ENCODE data around the gene CPLANE2.

CPLANE2 gene

GRCh38 chr1:16187748-16188401 is 49.1 kb downstream of the CPLANE2 start:
- DNase-seq: peak; percentile 78

DNA sequence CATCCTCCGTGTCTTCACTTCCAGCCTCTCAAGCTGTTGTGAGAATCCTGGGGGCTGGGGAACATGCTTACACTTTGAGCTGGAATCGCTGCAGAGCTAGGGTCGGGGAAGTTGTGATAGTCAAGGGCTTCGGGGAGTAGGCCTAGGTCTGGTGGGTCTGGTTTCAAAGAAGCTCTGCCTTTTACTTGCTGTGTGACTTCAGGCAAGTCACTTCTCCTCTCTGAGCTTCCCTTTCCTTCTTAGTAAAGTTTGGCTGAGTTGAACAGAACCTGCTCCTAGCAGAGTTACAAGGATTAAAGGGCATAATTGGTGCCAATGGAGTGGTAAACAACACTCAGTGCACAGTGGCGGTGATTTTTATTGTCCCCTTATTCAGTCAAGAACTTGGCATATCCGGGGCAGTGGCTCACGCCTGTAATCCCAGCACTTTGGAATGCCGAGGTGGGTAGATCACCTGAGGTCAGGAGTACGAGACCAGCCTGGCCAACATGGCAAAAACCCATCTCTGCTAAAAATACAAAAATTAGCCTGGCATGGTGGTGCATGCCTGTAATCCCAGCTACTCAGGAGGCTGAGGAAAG is 50.2 kb downstream of the CPLANE2 start:
- DNase-seq: no peak

DNA sequence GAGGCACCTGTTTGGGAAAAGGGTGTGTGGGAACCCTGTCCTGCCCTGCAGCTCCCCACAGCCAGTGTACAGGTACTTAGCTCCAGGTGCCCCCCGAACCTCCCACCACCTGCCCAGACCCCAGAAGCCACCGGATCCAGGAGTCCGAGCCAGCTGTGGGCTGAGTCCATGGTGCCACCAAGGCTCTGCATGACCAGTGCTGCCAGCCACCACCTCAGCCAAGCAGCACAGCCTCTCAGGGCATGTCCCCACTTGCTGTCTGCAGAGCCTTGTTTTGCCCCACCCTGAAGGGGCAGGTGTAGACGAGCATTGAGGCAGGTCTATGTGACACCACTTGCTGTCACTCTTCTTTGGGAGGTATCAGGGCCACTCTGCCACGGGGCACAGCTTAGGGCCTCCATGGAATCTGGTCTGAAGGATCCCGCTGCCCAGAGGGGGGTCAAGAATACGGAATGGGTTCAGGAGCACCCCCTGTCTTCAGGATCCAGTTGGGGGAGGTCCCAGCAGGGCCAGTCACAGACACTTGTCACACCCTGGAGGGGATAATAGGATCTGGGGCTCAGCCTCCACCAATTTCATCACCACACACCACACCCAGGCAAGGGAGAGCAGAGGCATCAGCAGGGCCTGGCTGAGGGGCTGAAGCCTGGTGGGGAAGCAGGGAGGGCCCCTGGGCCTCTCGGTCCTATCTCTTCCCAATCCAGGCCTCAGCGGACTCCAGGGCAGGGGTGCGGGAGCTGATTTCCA is 52.3 kb downstream of the CPLANE2 start:
- no peak for DNase-seq

DNA sequence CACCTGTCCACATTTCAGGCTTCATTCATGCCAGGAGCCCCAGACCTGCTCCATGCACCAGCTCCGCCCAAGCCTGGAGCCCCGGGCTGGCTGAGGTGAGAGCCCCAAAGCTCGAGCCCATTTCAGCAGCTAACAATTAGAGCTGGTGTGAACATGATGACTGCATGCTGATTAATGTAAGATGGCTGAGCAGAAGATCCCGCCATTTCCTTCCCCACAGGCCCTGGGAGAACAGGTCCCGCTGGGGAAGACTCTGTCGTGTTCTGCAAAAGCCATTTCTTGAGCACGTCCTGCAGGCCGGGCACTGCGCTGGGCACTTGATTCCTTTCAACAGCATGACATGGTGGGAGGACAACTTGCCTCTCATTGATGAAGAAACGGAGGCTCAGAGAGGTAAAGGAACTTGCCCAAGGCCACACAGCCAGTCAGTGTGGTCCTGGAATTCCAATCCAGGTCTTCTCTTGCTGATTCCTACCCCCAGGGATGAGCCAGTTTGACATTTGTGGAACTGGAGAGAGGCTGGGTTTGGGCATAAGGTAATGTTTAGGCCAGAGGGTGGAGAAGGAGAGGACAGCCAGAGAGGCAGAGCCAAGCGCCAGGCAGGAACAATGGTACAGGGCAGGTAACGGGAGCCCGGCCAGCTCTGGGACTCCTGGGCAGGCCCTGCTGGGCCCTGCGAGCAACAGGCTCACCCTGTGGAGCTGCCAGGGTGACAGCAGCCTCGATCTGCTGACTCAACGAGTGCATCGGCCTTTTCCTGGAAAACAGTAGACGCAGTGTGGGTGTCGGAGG is 53.0 kb downstream of the CPLANE2 start:
- DNase-seq: no peak

DNA sequence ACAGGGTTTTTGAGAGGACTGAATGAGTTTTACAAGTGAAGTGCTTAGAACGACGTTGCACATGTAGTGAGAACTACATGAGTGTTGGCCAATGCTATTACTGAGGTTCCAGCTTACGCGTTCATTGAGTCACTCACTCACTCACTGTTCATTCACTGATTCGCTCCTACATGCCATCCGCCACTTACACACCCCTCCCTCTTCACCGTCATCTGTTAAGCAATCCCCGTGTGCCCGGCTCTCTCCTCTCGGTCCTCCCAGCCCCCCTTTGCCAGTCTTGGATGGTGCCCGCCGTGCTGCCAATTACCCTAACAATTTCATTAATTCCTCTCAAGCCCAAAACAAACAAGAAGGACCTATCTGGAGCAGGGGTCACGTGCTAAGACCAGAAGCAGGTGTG is 53.8 kb downstream of the CPLANE2 start:
- peak; percentile 81 for DNase-seq

GRCh38 chr1:16181887-16182719 is 54.9 kb downstream of the CPLANE2 start:
- DNase-seq: peak; percentile 91
